Stimulated activated CD4-positive, alpha-beta T cell treated with anti-CD3 and anti-CD28 coated beads, TNF-alpha, amount 100 ng/mL, for 24 hours (primary cell): ENCODE results near the gene TMEM178A.

Experiments
- DNase-seq, 3 experiments: peaks; one replicate each; pipeline ENCODE4 v3.0.0-alpha.2; 2020; ENCODE audit warnings: low read depth in 3 of 3

Gene TMEM178A

GRCh38 chr2:39743269-39743776 is 77.6 kb downstream of the TMEM178A start:
- DNase-seq: no peak

GRCh38 chr2:39755466-39755865 is 89.7 kb downstream of the TMEM178A start:
- no peak for DNase-seq

GRCh38 chr2:39757156-39757555 is 91.4 kb downstream of the TMEM178A start:
- DNase-seq: no peak

DNA sequence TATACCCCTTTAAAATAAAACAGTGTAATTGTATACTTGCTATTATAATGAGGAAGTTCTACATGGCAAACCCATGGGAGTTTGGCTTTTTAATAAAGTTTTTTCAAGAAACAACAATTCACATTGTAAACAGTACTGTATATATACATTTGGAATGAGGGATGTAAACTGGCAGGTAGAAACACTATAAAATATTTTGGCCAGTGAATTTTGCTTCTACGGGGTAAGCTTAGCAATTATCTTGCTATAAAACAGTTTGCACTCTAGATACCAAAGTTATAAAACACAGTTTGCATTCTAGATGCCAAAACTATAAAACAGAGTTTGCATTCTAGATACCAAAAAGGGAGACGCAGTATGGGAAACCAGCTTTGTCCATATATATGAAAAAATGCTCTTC is 96.7 kb downstream of the TMEM178A start:
- no peak for DNase-seq
